CD4-positive, alpha-beta T cell treated with Interleukin-15 for 4 hours (primary cell): ENCODE results near the gene IPO7.

ENCODE experiments used
- DNase-seq: peaks from one replicate; pipeline ENCODE4 v3.0.0-alpha.2; 2020; ENCODE audit warnings: low spot score

IPO7 gene

GRCh38 chr11:9495803-9496514, 111.5 kb downstream of the IPO7 start:
- no peak for DNase-seq
